Measurements from ENCODE around the gene ADAMTS17. TPM values are rescaled to one million over a fixed set of nuclear protein-coding genes. Genes with fewer than 3 reads are reported as not detected.

ADAMTS17 gene
- total RNA-seq, 4 donors from 2014 or later: 6.0 to 17.6 (median 8.2) TPM

DNA sequence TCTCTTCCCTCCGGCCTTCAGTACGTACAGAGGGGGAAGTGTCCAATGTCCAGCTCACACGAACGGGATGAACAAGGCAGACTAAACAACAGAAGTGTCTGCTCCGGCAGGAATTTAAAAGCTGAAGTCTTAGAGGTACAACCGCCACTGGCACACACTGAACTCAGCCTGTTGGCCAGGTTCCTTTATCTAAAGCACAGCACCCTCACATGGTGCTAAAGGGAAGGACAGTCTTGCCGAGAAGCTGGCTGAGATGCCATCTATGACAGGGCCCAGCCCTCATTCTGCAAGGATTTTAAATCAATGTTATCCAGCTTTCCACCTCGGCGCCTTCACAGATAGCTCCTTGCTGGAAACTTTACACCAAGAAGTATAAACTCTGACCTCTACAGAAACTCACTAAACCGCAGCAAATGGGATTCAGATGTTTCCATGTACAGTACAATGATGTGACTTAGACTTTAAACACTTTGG lies 2.8 kb downstream of the ADAMTS17 start:
- H3K4me1 ChIP-seq: peaks cover 3 to 20% (median 4%) of the 10 kb centered on the region in 4 donors
- H3K27ac ChIP-seq: no peak overlapping the region
- intact Hi-C loops (cut with DNase I; ENCODE audit: low total_unique reads): no loop called here
- 19% methylated on average over 10 of the region's 10 CpGs; no CpG with 5 or more reads in 1 of the 2 donors for WGBS, 2 donors (ENCODE audit: low coverage in 1 of 2)
- peak; percentile 76 for DNase-seq
- peaks cover 8% of the 10 kb centered on the region for H3K27me3 ChIP-seq
- TF ChIP-seq POLR2A (IDR thresholded peaks at IDR 0.05) (no peak), POLR2AphosphoS5 (IDR thresholded peaks at IDR 0.05) (peak in 1 of 3 donors; percentile 44)
- TF ChIP-seq, protein P1, sequence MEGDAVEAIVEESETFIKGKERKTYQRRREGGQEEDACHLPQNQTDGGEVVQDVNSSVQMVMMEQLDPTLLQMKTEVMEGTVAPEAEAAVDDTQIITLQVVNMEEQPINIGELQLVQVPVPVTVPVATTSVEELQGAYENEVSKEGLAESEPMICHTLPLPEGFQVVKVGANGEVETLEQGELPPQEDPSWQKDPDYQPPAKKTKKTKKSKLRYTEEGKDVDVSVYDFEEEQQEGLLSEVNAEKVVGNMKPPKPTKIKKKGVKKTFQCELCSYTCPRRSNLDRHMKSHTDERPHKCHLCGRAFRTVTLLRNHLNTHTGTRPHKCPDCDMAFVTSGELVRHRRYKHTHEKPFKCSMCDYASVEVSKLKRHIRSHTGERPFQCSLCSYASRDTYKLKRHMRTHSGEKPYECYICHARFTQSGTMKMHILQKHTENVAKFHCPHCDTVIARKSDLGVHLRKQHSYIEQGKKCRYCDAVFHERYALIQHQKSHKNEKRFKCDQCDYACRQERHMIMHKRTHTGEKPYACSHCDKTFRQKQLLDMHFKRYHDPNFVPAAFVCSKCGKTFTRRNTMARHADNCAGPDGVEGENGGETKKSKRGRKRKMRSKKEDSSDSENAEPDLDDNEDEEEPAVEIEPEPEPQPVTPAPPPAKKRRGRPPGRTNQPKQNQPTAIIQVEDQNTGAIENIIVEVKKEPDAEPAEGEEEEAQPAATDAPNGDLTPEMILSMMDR (IDR thresholded peaks at IDR 0.05): peak; percentile 73 to 86 (median 79)
- in situ Hi-C loops (cut with MboI; ENCODE audit: low pct_ligation_motif_present in 1 of 4, low pct_unique_long_range_greater_than_20kb in 1 of 4, low sequenced_read_pairs in 3 of 4): loop anchor here (5.0 to 25.0 kb wide), 3 partner anchors 223 to 407 kb away; no protein-coding TSS in a partner anchor
- no peaks in the 10 kb centered on the region for H3K9me3 ChIP-seq
- H3K36me3 ChIP-seq: no peaks in the 10 kb centered on the region
- no peak overlapping the region for H3K4me3 ChIP-seq

GRCh38 chr15:100338247-100338646 lies 3.5 kb downstream of the ADAMTS17 start:
- Histone ChIP-seq H3K27me3 (peaks cover 8% of the 10 kb centered on the region), H3K27ac (no peak overlapping the region), H3K4me1 (peaks cover 3 to 20% (median 4%) of the 10 kb centered on the region in 4 donors), H3K4me3 (no peak overlapping the region), H3K9me3 (no peaks in the 10 kb centered on the region), H3K36me3 (no peaks in the 10 kb centered on the region)
- 50 to 84% methylated on average over 2 to 10 of the region's 10 CpGs for WGBS, 2 donors (ENCODE audit: low coverage in 1 of 2)
- DNase-seq: no peak
- TF ChIP-seq POLR2A (IDR thresholded peaks at IDR 0.05) (no peak), EP300 (IDR thresholded peaks at IDR 0.05; ENCODE audit: low read depth) (no peak), POLR2AphosphoS5 (IDR thresholded peaks at IDR 0.05) (no peak)
- TF ChIP-seq, protein P1 (IDR thresholded peaks at IDR 0.05): no peak
- intact Hi-C loops (cut with DNase I; ENCODE audit: low total_unique reads): no loop called here
- in situ Hi-C loops (cut with MboI; ENCODE audit: low pct_ligation_motif_present in 1 of 4, low pct_unique_long_range_greater_than_20kb in 1 of 4, low sequenced_read_pairs in 3 of 4): loop anchor here (5.0 to 25.0 kb wide), 3 partner anchors 224 to 406 kb away; no protein-coding TSS in a partner anchor

DNA sequence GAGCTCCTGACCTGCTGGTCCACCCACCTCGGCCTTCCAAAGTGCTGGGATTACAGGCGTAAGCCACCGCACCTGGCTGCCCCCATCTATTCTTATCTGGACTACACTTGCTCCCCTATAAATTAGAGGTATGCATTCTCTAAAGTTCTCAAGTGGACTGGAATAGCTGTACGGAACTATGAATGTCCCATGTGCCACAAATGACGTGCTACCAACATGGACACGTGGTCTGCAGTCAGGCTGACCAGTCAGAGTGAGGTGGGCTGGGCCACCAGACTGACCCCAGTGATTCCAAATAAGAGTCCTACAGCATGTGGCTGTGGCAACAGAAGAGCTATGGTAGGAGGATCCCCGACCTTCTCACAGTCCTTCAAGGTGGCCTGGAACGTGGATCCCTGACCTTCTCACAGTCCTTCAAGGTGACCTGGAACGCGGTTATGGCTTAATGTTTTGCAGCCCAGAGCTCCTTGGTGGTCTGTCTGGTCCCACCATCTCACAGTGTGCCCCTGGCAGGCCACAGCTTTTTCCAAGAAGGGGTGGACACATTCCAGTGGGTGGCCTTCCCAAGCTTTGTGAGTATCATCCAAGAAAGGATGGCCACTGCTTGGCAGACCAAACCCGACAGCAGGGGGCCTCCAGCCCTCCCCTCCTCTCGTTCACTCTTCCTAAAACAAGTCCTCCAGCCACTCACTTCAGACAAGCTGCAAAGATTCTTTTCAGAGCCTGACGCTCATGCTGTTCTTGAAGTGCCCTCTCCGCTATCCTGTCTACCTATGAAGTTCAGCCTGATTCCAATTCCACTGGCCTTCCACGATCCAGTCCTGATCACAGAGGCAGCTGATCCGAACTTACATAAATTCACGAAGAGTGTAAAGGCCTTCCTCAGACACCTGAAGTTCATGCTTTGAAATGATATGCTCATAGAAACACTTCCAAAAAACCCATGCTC lies 4.4 kb downstream of the ADAMTS17 start:
- WGBS, 2 donors (ENCODE audit: low coverage in 1 of 2): 91 to 96% methylated on average over 8 to 17 of the region's 17 CpGs
- intact Hi-C loops (cut with DNase I; ENCODE audit: low total_unique reads) (loop anchor here (2.0 kb wide), 1 partner anchor 405 kb away; no protein-coding TSS in a partner anchor), in situ Hi-C loops (cut with MboI; ENCODE audit: low pct_ligation_motif_present in 1 of 4, low pct_unique_long_range_greater_than_20kb in 1 of 4, low sequenced_read_pairs in 3 of 4) (loop anchor here (5.0 to 25.0 kb wide), 3 partner anchors 225 to 405 kb away; no protein-coding TSS in a partner anchor)

More for the DNA sequence above, 4.4 kb downstream of the ADAMTS17 start:
- Histone ChIP-seq H3K27me3 (peaks cover 8% of the 10 kb centered on the region), H3K27ac (no peak overlapping the region), H3K9me3 (no peaks in the 10 kb centered on the region), H3K4me1 (peaks cover 3 to 19% (median 4%) of the 10 kb centered on the region in 4 donors), H3K4me3 (no peak overlapping the region), H3K36me3 (no peaks in the 10 kb centered on the region)
- TF ChIP-seq EP300 (IDR thresholded peaks at IDR 0.05; ENCODE audit: low read depth) (no peak), POLR2AphosphoS5 (IDR thresholded peaks at IDR 0.05) (no peak), POLR2A (IDR thresholded peaks at IDR 0.05) (no peak)
- TF ChIP-seq, protein P1 (IDR thresholded peaks at IDR 0.05): no peak
- DNase-seq: no peak
